ENCODE measurements around the gene DYRK2.

DYRK2 gene

GRCh38 chr12:67691220-67691619, 42.7 kb downstream of the DYRK2 start:
- no peak overlapping the region for H3K4me3 ChIP-seq (ENCODE audit: low read length in 2 of 2)

GRCh38 chr12:67692135-67692534, 43.6 kb downstream of the DYRK2 start:
- no peak overlapping the region for H3K4me3 ChIP-seq (ENCODE audit: low read length in 2 of 2)
- no peaks in the 10 kb centered on the region for H3K4me1 ChIP-seq (ENCODE audit: control insufficient read depth, insufficient read depth, low read length)
- H3K27me3 ChIP-seq (ENCODE audit: control insufficient read depth in 1 of 2, insufficient read depth in 2 of 2, low read length in 2 of 2) = no peaks in the 10 kb centered on the region
- no peaks in the 10 kb centered on the region for H3K9me3 ChIP-seq (ENCODE audit: control insufficient read depth in 2 of 2, low read length in 2 of 2)
- no peaks in the 10 kb centered on the region for H3K36me3 ChIP-seq (ENCODE audit: control insufficient read depth in 2 of 2, insufficient read depth in 2 of 2, low read length in 2 of 2)
- no peak overlapping the region for H3K27ac ChIP-seq (ENCODE audit: low read length)
- H3K9ac ChIP-seq (ENCODE audit: low read length in 2 of 2) = no peak overlapping the region

More at GRCh38 chr12:67691220-67691619, 42.7 kb downstream of the DYRK2 start:
- H3K9me3 ChIP-seq (ENCODE audit: control insufficient read depth in 2 of 2, low read length in 2 of 2) = no peaks in the 10 kb centered on the region
- H3K27me3 ChIP-seq (ENCODE audit: control insufficient read depth in 1 of 2, insufficient read depth in 2 of 2, low read length in 2 of 2) = no peaks in the 10 kb centered on the region
- H3K36me3 ChIP-seq (ENCODE audit: control insufficient read depth in 2 of 2, insufficient read depth in 2 of 2, low read length in 2 of 2) = no peaks in the 10 kb centered on the region
- no peak overlapping the region for H3K9ac ChIP-seq (ENCODE audit: low read length in 2 of 2)
- H3K4me1 ChIP-seq (ENCODE audit: control insufficient read depth, insufficient read depth, low read length) = no peaks in the 10 kb centered on the region
- no peak overlapping the region for H3K27ac ChIP-seq (ENCODE audit: low read length)

GRCh38 chr12:67692966-67693365, 44.4 kb downstream of the DYRK2 start:
- no peak overlapping the region for H3K4me3 ChIP-seq (ENCODE audit: low read length in 2 of 2)
- H3K27me3 ChIP-seq (ENCODE audit: control insufficient read depth in 1 of 2, insufficient read depth in 2 of 2, low read length in 2 of 2) = no peaks in the 10 kb centered on the region
- H3K4me1 ChIP-seq (ENCODE audit: control insufficient read depth, insufficient read depth, low read length) = no peaks in the 10 kb centered on the region
- H3K27ac ChIP-seq (ENCODE audit: low read length) = no peak overlapping the region
- no peaks in the 10 kb centered on the region for H3K36me3 ChIP-seq (ENCODE audit: control insufficient read depth in 2 of 2, insufficient read depth in 2 of 2, low read length in 2 of 2)
- no peak overlapping the region for H3K9ac ChIP-seq (ENCODE audit: low read length in 2 of 2)
- H3K9me3 ChIP-seq (ENCODE audit: control insufficient read depth in 2 of 2, low read length in 2 of 2) = no peaks in the 10 kb centered on the region

GRCh38 chr12:67693894-67694293, 45.3 kb downstream of the DYRK2 start:
- Histone ChIP-seq H3K36me3 (ENCODE audit: control insufficient read depth in 2 of 2, insufficient read depth in 2 of 2, low read length in 2 of 2) (no peaks in the 10 kb centered on the region), H3K4me3 (ENCODE audit: low read length in 2 of 2) (no peak overlapping the region), H3K27me3 (ENCODE audit: control insufficient read depth in 1 of 2, insufficient read depth in 2 of 2, low read length in 2 of 2) (no peaks in the 10 kb centered on the region), H3K9me3 (ENCODE audit: control insufficient read depth in 2 of 2, low read length in 2 of 2) (no peaks in the 10 kb centered on the region), H3K4me1 (ENCODE audit: control insufficient read depth, insufficient read depth, low read length) (no peaks in the 10 kb centered on the region), H3K27ac (ENCODE audit: low read length) (no peak overlapping the region), H3K9ac (ENCODE audit: low read length in 2 of 2) (no peak overlapping the region)

- no peaks in the 10 kb centered on the region for H3K36me3 ChIP-seq (ENCODE audit: control insufficient read depth in 2 of 2, insufficient read depth in 2 of 2, low read length in 2 of 2)
- H3K4me1 ChIP-seq (ENCODE audit: control insufficient read depth, insufficient read depth, low read length) = no peaks in the 10 kb centered on the region
- no peak overlapping the region for H3K4me3 ChIP-seq (ENCODE audit: low read length in 2 of 2)
- H3K9ac ChIP-seq (ENCODE audit: low read length in 2 of 2) = no peak overlapping the region
- H3K27ac ChIP-seq (ENCODE audit: low read length) = no peak overlapping the region
- H3K27me3 ChIP-seq (ENCODE audit: control insufficient read depth in 1 of 2, insufficient read depth in 2 of 2, low read length in 2 of 2) = no peaks in the 10 kb centered on the region
- no peaks in the 10 kb centered on the region for H3K9me3 ChIP-seq (ENCODE audit: control insufficient read depth in 2 of 2, low read length in 2 of 2)
These were observed 45.9 kb downstream of the DYRK2 start for GRCh38 chr12:67694306-67694900.

GRCh38 chr12:67695974-67696373, 47.4 kb downstream of the DYRK2 start:
- no peak overlapping the region for H3K27ac ChIP-seq (ENCODE audit: low read length)
- H3K9ac ChIP-seq (ENCODE audit: low read length in 2 of 2) = no peak overlapping the region
- H3K4me3 ChIP-seq (ENCODE audit: low read length in 2 of 2) = no peak overlapping the region
- no peaks in the 10 kb centered on the region for H3K36me3 ChIP-seq (ENCODE audit: control insufficient read depth in 2 of 2, insufficient read depth in 2 of 2, low read length in 2 of 2)
- no peaks in the 10 kb centered on the region for H3K9me3 ChIP-seq (ENCODE audit: control insufficient read depth in 2 of 2, low read length in 2 of 2)
- no peaks in the 10 kb centered on the region for H3K27me3 ChIP-seq (ENCODE audit: control insufficient read depth in 1 of 2, insufficient read depth in 2 of 2, low read length in 2 of 2)
- H3K4me1 ChIP-seq (ENCODE audit: control insufficient read depth, insufficient read depth, low read length) = no peaks in the 10 kb centered on the region

GRCh38 chr12:67697443-67697842, 48.9 kb downstream of the DYRK2 start:
- no peaks in the 10 kb centered on the region for H3K27me3 ChIP-seq (ENCODE audit: control insufficient read depth in 1 of 2, insufficient read depth in 2 of 2, low read length in 2 of 2)
- no peak overlapping the region for H3K27ac ChIP-seq (ENCODE audit: low read length)
- H3K36me3 ChIP-seq (ENCODE audit: control insufficient read depth in 2 of 2, insufficient read depth in 2 of 2, low read length in 2 of 2) = no peaks in the 10 kb centered on the region
- H3K9me3 ChIP-seq (ENCODE audit: control insufficient read depth in 2 of 2, low read length in 2 of 2) = no peaks in the 10 kb centered on the region
- H3K4me1 ChIP-seq (ENCODE audit: control insufficient read depth, insufficient read depth, low read length) = no peaks in the 10 kb centered on the region
- no peak overlapping the region for H3K4me3 ChIP-seq (ENCODE audit: low read length in 2 of 2)
- no peak overlapping the region for H3K9ac ChIP-seq (ENCODE audit: low read length in 2 of 2)

- no peak overlapping the region for H3K4me3 ChIP-seq (ENCODE audit: low read length in 2 of 2)
These were observed 49.4 kb downstream of the DYRK2 start for GRCh38 chr12:67697967-67698366.

GRCh38 chr12:67698672-67699581, 50.4 kb downstream of the DYRK2 start:
- H3K9me3 ChIP-seq (ENCODE audit: control insufficient read depth in 2 of 2, low read length in 2 of 2) = no peaks in the 10 kb centered on the region
- H3K36me3 ChIP-seq (ENCODE audit: control insufficient read depth in 2 of 2, insufficient read depth in 2 of 2, low read length in 2 of 2) = no peaks in the 10 kb centered on the region
- no peaks in the 10 kb centered on the region for H3K27me3 ChIP-seq (ENCODE audit: control insufficient read depth in 1 of 2, insufficient read depth in 2 of 2, low read length in 2 of 2)
- no peak overlapping the region for H3K27ac ChIP-seq (ENCODE audit: low read length)
- H3K4me1 ChIP-seq (ENCODE audit: control insufficient read depth, insufficient read depth, low read length) = no peaks in the 10 kb centered on the region
- H3K4me3 ChIP-seq (ENCODE audit: low read length in 2 of 2) = peak overlapping the region in 1 of 2 donors; percentile 47
- no peak overlapping the region for H3K9ac ChIP-seq (ENCODE audit: low read length in 2 of 2)

More at GRCh38 chr12:67697967-67698366, 49.4 kb downstream of the DYRK2 start:
- no peak overlapping the region for H3K27ac ChIP-seq (ENCODE audit: low read length)
- H3K27me3 ChIP-seq (ENCODE audit: control insufficient read depth in 1 of 2, insufficient read depth in 2 of 2, low read length in 2 of 2) = no peaks in the 10 kb centered on the region
- H3K36me3 ChIP-seq (ENCODE audit: control insufficient read depth in 2 of 2, insufficient read depth in 2 of 2, low read length in 2 of 2) = no peaks in the 10 kb centered on the region
- H3K9me3 ChIP-seq (ENCODE audit: control insufficient read depth in 2 of 2, low read length in 2 of 2) = no peaks in the 10 kb centered on the region
- H3K9ac ChIP-seq (ENCODE audit: low read length in 2 of 2) = no peak overlapping the region
- no peaks in the 10 kb centered on the region for H3K4me1 ChIP-seq (ENCODE audit: control insufficient read depth, insufficient read depth, low read length)

- Histone ChIP-seq H3K4me1 (ENCODE audit: control insufficient read depth, insufficient read depth, low read length) (no peaks in the 10 kb centered on the region), H3K9ac (ENCODE audit: low read length in 2 of 2) (no peak overlapping the region)
These were observed 52.6 kb downstream of the DYRK2 start for GRCh38 chr12:67701121-67701520.

GRCh38 chr12:67702136-67702535, 53.6 kb downstream of the DYRK2 start:
- Histone ChIP-seq H3K27ac (ENCODE audit: low read length) (no peak overlapping the region), H3K4me1 (ENCODE audit: control insufficient read depth, insufficient read depth, low read length) (no peaks in the 10 kb centered on the region), H3K36me3 (ENCODE audit: control insufficient read depth in 2 of 2, insufficient read depth in 2 of 2, low read length in 2 of 2) (no peaks in the 10 kb centered on the region), H3K9me3 (ENCODE audit: control insufficient read depth in 2 of 2, low read length in 2 of 2) (no peaks in the 10 kb centered on the region), H3K9ac (ENCODE audit: low read length in 2 of 2) (no peak overlapping the region), H3K27me3 (ENCODE audit: control insufficient read depth in 1 of 2, insufficient read depth in 2 of 2, low read length in 2 of 2) (no peaks in the 10 kb centered on the region), H3K4me3 (ENCODE audit: low read length in 2 of 2) (no peak overlapping the region)

More at GRCh38 chr12:67701121-67701520, 52.6 kb downstream of the DYRK2 start:
- H3K27me3 ChIP-seq (ENCODE audit: control insufficient read depth in 1 of 2, insufficient read depth in 2 of 2, low read length in 2 of 2) = no peaks in the 10 kb centered on the region
- H3K27ac ChIP-seq (ENCODE audit: low read length) = no peak overlapping the region
- no peak overlapping the region for H3K4me3 ChIP-seq (ENCODE audit: low read length in 2 of 2)
- H3K36me3 ChIP-seq (ENCODE audit: control insufficient read depth in 2 of 2, insufficient read depth in 2 of 2, low read length in 2 of 2) = no peaks in the 10 kb centered on the region
- H3K9me3 ChIP-seq (ENCODE audit: control insufficient read depth in 2 of 2, low read length in 2 of 2) = no peaks in the 10 kb centered on the region

Measured in stomach smooth muscle (tissue), 2 donors.